ENCODE measurements around the gene QRICH1. TPM values are rescaled to one million over a fixed set of nuclear protein-coding genes. Genes with fewer than 3 reads are reported as not detected.

Gene QRICH1
- total RNA-seq, 3 donors from 2014 or later = 73.1 to 115 (median 99.3) TPM

- H3K36me3 ChIP-seq = peaks cover 7% of the 10 kb centered on the region
These were observed 78.1 kb downstream of the QRICH1 start for GRCh38 chr3:49015765-49016164.

GRCh38 chr3:49015072-49015471, 78.8 kb downstream of the QRICH1 start:
- H3K27ac ChIP-seq = no peak overlapping the region
- no peaks in the 10 kb centered on the region for H3K27me3 ChIP-seq
- H3K4me3 ChIP-seq = no peak overlapping the region
- H3K9me3 ChIP-seq = no peaks in the 10 kb centered on the region
- H3K4me1 ChIP-seq = peaks cover 5 to 7% of the 10 kb centered on the region in 2 donors
- no peak for TF ChIP-seq CTCF (IDR thresholded peaks at IDR 0.05)
- no peak for TF ChIP-seq POLR2AphosphoS5 (IDR thresholded peaks at IDR 0.05)
- no peak for TF ChIP-seq POLR2A (IDR thresholded peaks at IDR 0.05)
- peaks cover 7% of the 10 kb centered on the region for H3K36me3 ChIP-seq
- intact Hi-C loops (cut with DNase I; ENCODE audit: low total_unique reads) = no loop called here
- no peak for DNase-seq (ENCODE audit: low spot score in 2 of 2)

More at GRCh38 chr3:49015765-49016164, 78.1 kb downstream of the QRICH1 start:
- TF ChIP-seq POLR2A (IDR thresholded peaks at IDR 0.05) (no peak), POLR2AphosphoS5 (IDR thresholded peaks at IDR 0.05) (no peak), CTCF (IDR thresholded peaks at IDR 0.05) (no peak)
- H3K27me3 ChIP-seq = no peaks in the 10 kb centered on the region
- no peaks in the 10 kb centered on the region for H3K9me3 ChIP-seq
- intact Hi-C loops (cut with DNase I; ENCODE audit: low total_unique reads) = no loop called here
- H3K27ac ChIP-seq = no peak overlapping the region
- peak in 1 of 2 donors; percentile 72 for DNase-seq (ENCODE audit: low spot score in 2 of 2)
- peaks cover 9 to 10% of the 10 kb centered on the region in 2 donors for H3K4me1 ChIP-seq
- H3K4me3 ChIP-seq = no peak overlapping the region

- Histone ChIP-seq H3K36me3 (peaks cover 7% of the 10 kb centered on the region), H3K27me3 (no peaks in the 10 kb centered on the region), H3K4me1 (peaks cover 0 to 7% of the 10 kb centered on the region in 2 donors), H3K9me3 (no peaks in the 10 kb centered on the region), H3K4me3 (no peak overlapping the region), H3K27ac (no peak overlapping the region)
- intact Hi-C loops (cut with DNase I; ENCODE audit: low total_unique reads) = no loop called here
- no peak for DNase-seq (ENCODE audit: low spot score in 2 of 2)
- TF ChIP-seq POLR2AphosphoS5 (IDR thresholded peaks at IDR 0.05) = no peak
- TF ChIP-seq CTCF (IDR thresholded peaks at IDR 0.05) = peak in 2 of 3 donors; percentile 42 to 48
These were observed 79.9 kb downstream of the QRICH1 start for GRCh38 chr3:49013738-49014660.

- Histone ChIP-seq H3K27ac (no peak overlapping the region), H3K36me3 (peaks cover 7% of the 10 kb centered on the region), H3K9me3 (no peaks in the 10 kb centered on the region), H3K4me3 (no peak overlapping the region), H3K27me3 (no peaks in the 10 kb centered on the region), H3K4me1 (peaks cover 0 to 7% of the 10 kb centered on the region in 2 donors)
- intact Hi-C loops (cut with DNase I; ENCODE audit: low total_unique reads) = no loop called here
- TF ChIP-seq POLR2AphosphoS5 (IDR thresholded peaks at IDR 0.05) (no peak), POLR2A (IDR thresholded peaks at IDR 0.05) (no peak), CTCF (IDR thresholded peaks at IDR 0.05) (no peak)
- no peak for DNase-seq (ENCODE audit: low spot score in 2 of 2)
These were observed 80.6 kb downstream of the QRICH1 start for GRCh38 chr3:49013113-49013737.

Measured in breast epithelium (tissue), 4 donors.